Measurements from ENCODE around the gene GPM6B. TPM values are rescaled to one million over a fixed set of nuclear protein-coding genes. Genes with fewer than 3 reads are reported as not detected.

GPM6B gene
- total and polyA plus RNA-seq, 2 donors (not counting 3 experiments of a cell fraction or from before 2014, with no cell fraction given): 0.30 TPM; not detected in 1

DNA sequence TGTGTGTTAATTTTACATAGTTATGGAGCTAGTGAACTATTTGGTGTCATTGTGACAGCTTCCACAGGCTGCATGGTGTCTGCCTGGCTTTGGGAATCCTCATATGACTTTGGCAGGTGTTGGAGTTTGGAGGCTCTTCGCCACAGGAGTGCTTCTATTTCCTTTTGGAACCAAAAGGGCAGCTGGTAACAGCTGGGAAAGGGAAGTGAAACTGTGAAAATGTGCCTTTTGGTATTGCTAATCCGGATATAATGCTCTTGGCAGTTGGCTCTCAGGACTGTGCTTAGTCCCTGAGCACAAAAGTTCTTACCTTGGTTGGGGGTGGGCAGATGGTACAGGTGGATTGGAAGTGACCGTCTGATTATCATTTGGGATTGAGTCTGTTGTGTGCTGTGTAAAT is 64.2 kb downstream of the GPM6B start:
- no peak for FAIRE-seq
- Histone ChIP-seq H3K9me1 (replicated peaks; ENCODE audit: control insufficient read depth, extremely low read depth, insufficient read depth, low read length) (no peaks in the 10 kb centered on the region), H3K4me3 (replicated peaks in 1 of 3; ENCODE audit: insufficient read depth in 1 of 3, low read depth in 1 of 3, low read length in 3 of 3) (no peak overlapping the region), H3K9me3 (replicated peaks; ENCODE audit: control insufficient read depth, insufficient read depth, low read length) (no peaks in the 10 kb centered on the region), H4K20me1 (replicated peaks; ENCODE audit: control insufficient read depth, extremely low read depth, insufficient read depth, low read length) (no peaks in the 10 kb centered on the region), H3K36me3 (ENCODE audit: control insufficient read depth in 2 of 2, extremely low read depth in 1 of 2, insufficient read depth in 2 of 2, low read length in 2 of 2) (no peaks in the 10 kb centered on the region), H3K79me2 (ENCODE audit: control insufficient read depth, insufficient read depth, low read length) (no peaks in the 10 kb centered on the region), H2AFZ (ENCODE audit: low read depth, low read length) (no peak overlapping the region), H3K9ac (replicated peaks; ENCODE audit: extremely low read depth, insufficient read depth, low read length) (no peak overlapping the region), H3K4me1 (ENCODE audit: control insufficient read depth, extremely low read depth, insufficient read depth, low read length) (no peaks in the 10 kb centered on the region), H3K27me3 (ENCODE audit: control insufficient read depth in 2 of 2, insufficient read depth in 2 of 2, low read length in 2 of 2) (no peaks in the 10 kb centered on the region), H3K27ac (ENCODE audit: insufficient read depth, low read depth, low read length) (no peak overlapping the region), H3K4me2 (ENCODE audit: insufficient read depth, low read length) (no peak overlapping the region)
- TF ChIP-seq, protein P1, sequence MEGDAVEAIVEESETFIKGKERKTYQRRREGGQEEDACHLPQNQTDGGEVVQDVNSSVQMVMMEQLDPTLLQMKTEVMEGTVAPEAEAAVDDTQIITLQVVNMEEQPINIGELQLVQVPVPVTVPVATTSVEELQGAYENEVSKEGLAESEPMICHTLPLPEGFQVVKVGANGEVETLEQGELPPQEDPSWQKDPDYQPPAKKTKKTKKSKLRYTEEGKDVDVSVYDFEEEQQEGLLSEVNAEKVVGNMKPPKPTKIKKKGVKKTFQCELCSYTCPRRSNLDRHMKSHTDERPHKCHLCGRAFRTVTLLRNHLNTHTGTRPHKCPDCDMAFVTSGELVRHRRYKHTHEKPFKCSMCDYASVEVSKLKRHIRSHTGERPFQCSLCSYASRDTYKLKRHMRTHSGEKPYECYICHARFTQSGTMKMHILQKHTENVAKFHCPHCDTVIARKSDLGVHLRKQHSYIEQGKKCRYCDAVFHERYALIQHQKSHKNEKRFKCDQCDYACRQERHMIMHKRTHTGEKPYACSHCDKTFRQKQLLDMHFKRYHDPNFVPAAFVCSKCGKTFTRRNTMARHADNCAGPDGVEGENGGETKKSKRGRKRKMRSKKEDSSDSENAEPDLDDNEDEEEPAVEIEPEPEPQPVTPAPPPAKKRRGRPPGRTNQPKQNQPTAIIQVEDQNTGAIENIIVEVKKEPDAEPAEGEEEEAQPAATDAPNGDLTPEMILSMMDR (IDR thresholded peaks at IDR 0.05; ENCODE audit: extremely low read depth in 1 of 2, insufficient read depth in 1 of 2, low read depth in 1 of 2, low read length in 2 of 2): no peak
- TF ChIP-seq POLR2AphosphoS5 (IDR thresholded peaks at IDR 0.05; ENCODE audit: insufficient read depth, low read depth, low read length) (no peak), FOS (IDR thresholded peaks at IDR 0.05; ENCODE audit: borderline replicate concordance, insufficient read depth, low read length) (no peak)
- TF ChIP-seq, protein P2, sequence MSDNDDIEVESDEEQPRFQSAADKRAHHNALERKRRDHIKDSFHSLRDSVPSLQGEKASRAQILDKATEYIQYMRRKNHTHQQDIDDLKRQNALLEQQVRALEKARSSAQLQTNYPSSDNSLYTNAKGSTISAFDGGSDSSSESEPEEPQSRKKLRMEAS (IDR thresholded peaks at IDR 0.05; ENCODE audit: insufficient read depth, insufficient read length): no peak
- DNase-seq (ENCODE audit: low read depth, low spot score): no peak
- BruUV-seq (replicated peaks): no TSS peak
- ChIA-PET CTCF (interaction anchor here (1.0 to 4.1 kb wide), 4 partner anchors 10 to 938 kb away, joined by 3 to 14 read pairs (median 4); no protein-coding TSS in a partner anchor), POLR2A (no interaction called here)
- intact Hi-C loops (cut with micrococcal nuclease): no loop called here
- dilution Hi-C loops (cut with MboI; ENCODE audit: extremely low pct_ligation_motif_present, low sequenced_read_pairs): no loop called here

DNA sequence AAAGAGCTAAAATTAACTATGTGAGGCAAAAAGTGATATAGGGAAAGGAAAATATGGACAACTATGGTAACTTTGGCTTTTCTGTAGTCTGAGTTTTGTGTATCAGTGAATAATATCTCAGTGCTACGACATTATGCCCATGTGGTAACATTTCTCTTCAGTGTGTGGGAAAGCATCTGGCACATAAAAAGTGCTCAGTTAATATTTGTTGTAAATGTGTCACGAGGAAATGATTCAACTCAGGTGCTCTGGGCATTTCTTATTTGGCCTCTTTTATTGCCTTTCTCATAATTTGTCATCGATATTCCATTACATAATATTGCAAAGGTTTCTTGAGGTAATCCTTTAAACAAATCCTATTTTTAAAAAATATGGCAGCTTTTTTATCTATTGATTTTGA is 64.8 kb downstream of the GPM6B start:
- no peaks in the 10 kb centered on the region for H3K27me3 ChIP-seq (ENCODE audit: control insufficient read depth in 2 of 2, insufficient read depth in 2 of 2, low read length in 2 of 2)
- H3K4me1 ChIP-seq (ENCODE audit: control insufficient read depth, extremely low read depth, insufficient read depth, low read length): no peaks in the 10 kb centered on the region
- ChIA-PET POLR2A (no interaction called here), CTCF (interaction anchor here (1.0 to 4.1 kb wide), 3 partner anchors 10 to 937 kb away, joined by 3 to 14 read pairs (median 3); no protein-coding TSS in a partner anchor)
- DNase-seq (ENCODE audit: low read depth, low spot score): no peak
- no peaks in the 10 kb centered on the region for H3K36me3 ChIP-seq (ENCODE audit: control insufficient read depth in 2 of 2, extremely low read depth in 1 of 2, insufficient read depth in 2 of 2, low read length in 2 of 2)
- no peak overlapping the region for H3K4me3 ChIP-seq (replicated peaks in 1 of 3; ENCODE audit: insufficient read depth in 1 of 3, low read depth in 1 of 3, low read length in 3 of 3)
- H3K27ac ChIP-seq (ENCODE audit: insufficient read depth, low read depth, low read length): no peak overlapping the region
- H4K20me1 ChIP-seq (replicated peaks; ENCODE audit: control insufficient read depth, extremely low read depth, insufficient read depth, low read length): no peaks in the 10 kb centered on the region
- dilution Hi-C loops (cut with MboI; ENCODE audit: extremely low pct_ligation_motif_present, low sequenced_read_pairs): no loop called here
- no TSS peak for BruUV-seq (replicated peaks)
- H3K9ac ChIP-seq (replicated peaks; ENCODE audit: extremely low read depth, insufficient read depth, low read length): no peak overlapping the region
- H3K4me2 ChIP-seq (ENCODE audit: insufficient read depth, low read length): no peak overlapping the region
- FAIRE-seq: no peak
- intact Hi-C loops (cut with micrococcal nuclease): no loop called here
- no peak for TF ChIP-seq POLR2AphosphoS5 (IDR thresholded peaks at IDR 0.05; ENCODE audit: insufficient read depth, low read depth, low read length)
- TF ChIP-seq, protein P1 (IDR thresholded peaks at IDR 0.05; ENCODE audit: extremely low read depth in 1 of 2, insufficient read depth in 1 of 2, low read depth in 1 of 2, low read length in 2 of 2): no peak
- TF ChIP-seq POLR2A (IDR thresholded peaks at IDR 0.05; ENCODE audit: low read depth, low read length): no peak
- TF ChIP-seq EZH2 (IDR thresholded peaks at IDR 0.05; ENCODE audit: borderline replicate concordance, low read depth, low read length, severe bottlenecking): no peak
- TF ChIP-seq, protein P2 (IDR thresholded peaks at IDR 0.05; ENCODE audit: insufficient read depth, insufficient read length): no peak
- TF ChIP-seq MYC (IDR thresholded peaks at IDR 0.05; ENCODE audit: low read depth, low read length): no peak
- no peak for TF ChIP-seq JUN (IDR thresholded peaks at IDR 0.05; ENCODE audit: borderline replicate concordance, insufficient read depth, insufficient read length, low read depth)
- TF ChIP-seq GATA2 (IDR thresholded peaks at IDR 0.05; ENCODE audit: insufficient read depth, insufficient read length, low read depth, low read length): no peak
- no peak for TF ChIP-seq FOS (IDR thresholded peaks at IDR 0.05; ENCODE audit: borderline replicate concordance, insufficient read depth, low read length)
- no peak overlapping the region for H2AFZ ChIP-seq (ENCODE audit: low read depth, low read length)
- H3K79me2 ChIP-seq (ENCODE audit: control insufficient read depth, insufficient read depth, low read length): no peaks in the 10 kb centered on the region
- no peaks in the 10 kb centered on the region for H3K9me3 ChIP-seq (replicated peaks; ENCODE audit: control insufficient read depth, insufficient read depth, low read length)
- no peaks in the 10 kb centered on the region for H3K9me1 ChIP-seq (replicated peaks; ENCODE audit: control insufficient read depth, extremely low read depth, insufficient read depth, low read length)
